Transverse colon (tissue), 4 donors: ENCODE data around the gene C19orf67. TPM values are rescaled to one million over a fixed set of nuclear protein-coding genes. Genes with fewer than 3 reads are reported as not detected.

Experiments used
- DNase-seq: peaks from one replicate; pipeline ENCODE4 v3.0.0-alpha.2; 2019
- H3K27ac ChIP-seq, 4 donors: fragments of 200-600 bp; sonication (generic); 2 replicates each; pipeline ENCODE4 v1.5.1; 2016 to 2018; ENCODE audit warnings: inconsistent platforms in 4 of 4
- H3K27me3 ChIP-seq: fragments of 200-600 bp; sonication (generic); 2 replicates; pipeline ENCODE4 v1.5.1; 2017; ENCODE audit warnings: inconsistent platforms
- H3K36me3 ChIP-seq, 4 donors: fragments of 200-600 bp; sonication (generic); 2 replicates each; pipeline ENCODE4 v1.5.1; 2017 to 2019; ENCODE audit warnings: inconsistent platforms in 4 of 4
- H3K4me1 ChIP-seq, 4 donors: fragments of 200-600 bp; sonication (generic); 2 replicates each; pipeline ENCODE4 v1.5.1; 2017 to 2020; ENCODE audit warnings: inconsistent platforms in 4 of 4
- H3K4me3 ChIP-seq, 4 donors: fragments of 200-600 bp; sonication (generic); 1 replicate in 1 of 4; 2 replicates in 3 of 4; pipeline versions ENCODE4 v1.5.1 to v1.6.1; 2017 to 2019; ENCODE audit warnings: inconsistent platforms in 4 of 4
- H3K9me3 ChIP-seq, 2 donors: fragments of 200-600 bp; sonication (generic); 2 replicates each; pipeline ENCODE4 v1.5.1; 2017 to 2019; ENCODE audit warnings: inconsistent platforms in 2 of 2
- EP300 ChIP-seq: sonication (generic); formaldehyde crosslinking; IDR thresholded peaks from one replicate; pipeline ENCODE4 v1.6.1; 2017; ENCODE audit warnings: antibody characterized with exemption, low read depth
- POLR2A ChIP-seq: fragments of 450-650 bp; IDR thresholded peaks from one replicate; pipeline ENCODE4 v1.6.1; 2016; ENCODE audit warnings: antibody characterized with exemption, mild to moderate bottlenecking, moderate library complexity
- POLR2AphosphoS5 ChIP-seq, 3 donors: sonication (generic); formaldehyde crosslinking; IDR thresholded peaks; one replicate each; pipeline ENCODE4 v1.6.1; 2016; ENCODE audit warnings: antibody characterized with exemption in 3 of 3
- WGBS, 2 donors: methylation state at CpG; one replicate each; pipeline ENCODE4 v1.1.5; 2018; ENCODE audit warnings: low coverage in 1 of 2; 5-methylcytosine and 5-hydroxymethylcytosine counted together
- in situ Hi-C, 4 donors: fragments of 200-750 bp; cut with MboI; loops; one replicate each; pipeline versions ENCODE4 v1.15.0 to v1.15.1; 2017; ENCODE audit warnings: low sequenced_read_pairs in 3 of 4, low pct_ligation_motif_present in 1 of 4, low pct_unique_long_range_greater_than_20kb in 1 of 4
- intact Hi-C: fragments of 100-400 bp; cut with DNase I; formaldehyde crosslinking; loops from one replicate; pipeline ENCODE4 v1.15.1; 2023; ENCODE audit warnings: low total_unique reads
- total RNA-seq, 4 donors: library from RNA; depleted of rRNA; stranded (reverse); fragments of >200 nt; gene quantifications; one replicate each; pipeline ENCODE4 v1.1.0, GENCODE V29; 2016
- TF ChIP-seq, protein P1 (sequence below), 5 experiments: fragments of 200-600 bp in 3 of 5; fragments of 450-650 bp in 2 of 5; sonication (generic) in 3 of 5; IDR thresholded peaks; 1 replicate in 2 of 5; 2 replicates in 3 of 5; pipeline ENCODE4 v1.5.1; 2016 to 2017; ENCODE audit warnings: antibody characterized with exemption in 5 of 5, inconsistent platforms in 3 of 5, mild to moderate bottlenecking in 2 of 5, moderate library complexity in 1 of 5

The C19orf67 gene
- total RNA-seq, 4 donors from 2014 or later = 0.64 to 1.1 TPM; not detected in 2

DNA sequence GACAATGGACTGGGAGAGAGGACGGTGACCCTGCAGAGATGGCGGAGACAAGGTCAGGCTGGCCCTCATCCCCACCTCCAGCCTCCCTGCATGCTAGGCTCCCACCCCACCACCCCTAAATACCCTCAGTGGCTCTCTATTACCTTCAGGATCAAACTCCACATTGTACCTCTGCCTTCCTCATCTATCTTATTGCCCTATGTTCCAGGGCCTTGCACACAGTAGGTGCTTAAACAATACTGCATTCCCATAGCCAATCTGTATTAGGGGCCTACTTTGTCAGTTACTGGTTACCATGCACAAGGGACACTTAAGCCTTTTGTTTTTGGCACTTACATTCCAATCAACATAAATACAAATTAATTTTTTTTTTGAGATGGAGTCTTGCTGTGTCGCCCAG is 30.2 kb downstream of the C19orf67 start:
- no peaks in the 10 kb centered on the region for H3K9me3 ChIP-seq
- TF ChIP-seq POLR2AphosphoS5 (IDR thresholded peaks at IDR 0.05) = no peak
- TF ChIP-seq POLR2A = no peak
- TF ChIP-seq, protein P1, sequence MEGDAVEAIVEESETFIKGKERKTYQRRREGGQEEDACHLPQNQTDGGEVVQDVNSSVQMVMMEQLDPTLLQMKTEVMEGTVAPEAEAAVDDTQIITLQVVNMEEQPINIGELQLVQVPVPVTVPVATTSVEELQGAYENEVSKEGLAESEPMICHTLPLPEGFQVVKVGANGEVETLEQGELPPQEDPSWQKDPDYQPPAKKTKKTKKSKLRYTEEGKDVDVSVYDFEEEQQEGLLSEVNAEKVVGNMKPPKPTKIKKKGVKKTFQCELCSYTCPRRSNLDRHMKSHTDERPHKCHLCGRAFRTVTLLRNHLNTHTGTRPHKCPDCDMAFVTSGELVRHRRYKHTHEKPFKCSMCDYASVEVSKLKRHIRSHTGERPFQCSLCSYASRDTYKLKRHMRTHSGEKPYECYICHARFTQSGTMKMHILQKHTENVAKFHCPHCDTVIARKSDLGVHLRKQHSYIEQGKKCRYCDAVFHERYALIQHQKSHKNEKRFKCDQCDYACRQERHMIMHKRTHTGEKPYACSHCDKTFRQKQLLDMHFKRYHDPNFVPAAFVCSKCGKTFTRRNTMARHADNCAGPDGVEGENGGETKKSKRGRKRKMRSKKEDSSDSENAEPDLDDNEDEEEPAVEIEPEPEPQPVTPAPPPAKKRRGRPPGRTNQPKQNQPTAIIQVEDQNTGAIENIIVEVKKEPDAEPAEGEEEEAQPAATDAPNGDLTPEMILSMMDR (IDR thresholded peaks at IDR 0.05) = no peak
- no peak for TF ChIP-seq EP300
- H3K27ac ChIP-seq = no peak overlapping the region
- WGBS, 2 donors = 96% methylated on average over 3 of the region's 3 CpGs; no CpG with 5 or more reads in 1 of the 2 donors
- H3K27me3 ChIP-seq = peaks cover 34% of the 10 kb centered on the region
- intact Hi-C loops (loop anchor here (5.0 kb wide), 1 partner anchor 847 kb away; no protein-coding TSS in a partner anchor), in situ Hi-C loops (loop anchor here (10.0 to 25.0 kb wide), 4 partner anchors 161 to 468 kb away; partner anchors contain the start of gene NANOS3 (in 1 of the 4))
- H3K4me1 ChIP-seq = peaks cover 0 to 16% (median 12%) of the 10 kb centered on the region in 4 donors
- H3K4me3 ChIP-seq = no peak overlapping the region
- H3K36me3 ChIP-seq = no peaks in the 10 kb centered on the region
- no peak for DNase-seq

DNA sequence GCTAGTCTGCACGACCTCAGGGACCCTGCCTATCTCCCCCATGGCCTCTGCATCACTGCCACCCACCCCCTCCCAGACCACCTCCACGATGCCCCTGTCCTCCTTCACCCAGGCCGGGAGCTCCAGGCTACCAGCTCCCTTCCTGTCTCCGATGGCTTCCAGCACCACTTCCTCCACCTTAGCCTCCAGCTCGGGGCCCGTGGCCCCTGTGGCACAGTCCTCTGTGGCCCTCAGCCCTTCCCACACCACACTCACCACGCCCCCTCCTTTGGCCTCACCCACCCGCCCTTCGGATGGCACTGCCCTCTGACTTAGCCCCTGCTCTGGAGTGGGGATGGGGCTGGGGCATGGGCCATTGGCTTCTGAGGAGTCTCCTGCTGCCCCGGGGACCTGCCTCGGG is 30.9 kb downstream of the C19orf67 start:
- DNase-seq = no peak
- intact Hi-C loops (loop anchor here (5.0 kb wide), 1 partner anchor 848 kb away; no protein-coding TSS in a partner anchor), in situ Hi-C loops (loop anchor here (10.0 to 25.0 kb wide), 4 partner anchors 160 to 467 kb away; partner anchors contain the start of gene NANOS3 (in 1 of the 4))
- Histone ChIP-seq H3K4me3 (no peak overlapping the region), H3K36me3 (no peaks in the 10 kb centered on the region), H3K27me3 (peaks cover 28% of the 10 kb centered on the region), H3K4me1 (peaks cover 0 to 16% (median 12%) of the 10 kb centered on the region in 4 donors), H3K9me3 (no peaks in the 10 kb centered on the region), H3K27ac (no peak overlapping the region)
- 63% methylated on average over 11 of the region's 11 CpGs; no CpG with 5 or more reads in 1 of the 2 donors for WGBS, 2 donors
- no peak for TF ChIP-seq EP300
- TF ChIP-seq POLR2A = no peak
- TF ChIP-seq, protein P1 (IDR thresholded peaks at IDR 0.05) = no peak
- TF ChIP-seq POLR2AphosphoS5 (IDR thresholded peaks at IDR 0.05) = no peak

DNA sequence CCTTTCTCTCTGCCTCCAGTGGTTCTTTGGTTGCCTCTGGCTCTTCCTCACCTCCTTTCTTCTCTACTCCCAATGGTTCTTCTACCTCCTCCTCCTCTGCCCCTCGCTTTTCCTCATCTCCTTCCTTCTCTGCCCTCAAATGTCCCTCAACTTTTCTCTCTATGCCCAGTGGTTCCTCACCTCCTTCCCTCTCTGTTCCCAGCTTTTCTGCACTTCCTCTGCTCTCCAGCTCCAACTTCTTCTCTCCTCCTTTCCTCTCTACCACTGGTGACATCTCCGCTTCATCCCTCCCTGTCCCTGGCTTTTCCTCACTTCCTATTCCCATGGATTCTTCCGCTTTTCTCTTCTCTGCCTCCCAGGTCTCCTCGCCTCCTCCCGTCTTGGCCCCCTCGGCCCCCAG is 31.5 kb downstream of the C19orf67 start:
- WGBS, 2 donors = 75 to 83% methylated on average over 1 to 6 of the region's 6 CpGs
- Histone ChIP-seq H3K27me3 (peaks cover 22% of the 10 kb centered on the region), H3K36me3 (no peaks in the 10 kb centered on the region), H3K4me1 (peaks cover 0 to 14% (median 12%) of the 10 kb centered on the region in 4 donors), H3K4me3 (no peak overlapping the region), H3K27ac (no peak overlapping the region), H3K9me3 (no peaks in the 10 kb centered on the region)
- no peak for DNase-seq
- intact Hi-C loops = no loop called here
- in situ Hi-C loops = loop anchor here (10.0 to 25.0 kb wide), 4 partner anchors 159 to 467 kb away; partner anchors contain the start of gene NANOS3 (in 1 of the 4)
- TF ChIP-seq, protein P1 (IDR thresholded peaks at IDR 0.05) = no peak
- TF ChIP-seq POLR2AphosphoS5 (IDR thresholded peaks at IDR 0.05) = no peak
- no peak for TF ChIP-seq POLR2A
- TF ChIP-seq EP300 = no peak

DNA sequence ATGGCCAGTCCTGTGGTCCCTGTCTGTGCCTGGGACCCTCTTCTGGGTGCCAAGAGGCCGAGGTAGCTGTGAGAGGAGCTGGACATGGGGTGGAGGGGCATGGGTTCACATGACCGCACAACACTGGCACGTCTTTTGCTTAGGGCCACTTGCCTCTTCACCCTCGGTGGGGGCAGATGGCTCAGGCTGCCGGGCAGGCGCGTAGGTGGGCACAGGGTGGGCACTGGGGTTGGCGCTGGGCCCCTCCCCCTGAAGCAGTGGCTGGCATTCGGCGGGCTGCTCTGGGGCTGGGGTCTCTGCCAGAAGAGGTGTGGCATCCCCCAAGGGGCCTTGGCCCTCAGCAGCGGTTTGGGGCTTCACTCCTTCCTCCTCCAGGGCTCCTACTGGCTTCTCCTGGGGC is 32.1 kb downstream of the C19orf67 start:
- intact Hi-C loops = no loop called here
- DNase-seq = no peak
- no peaks in the 10 kb centered on the region for H3K9me3 ChIP-seq
- H3K4me3 ChIP-seq = no peak overlapping the region
- 95% methylated on average over 11 of the region's 11 CpGs; no CpG with 5 or more reads in 1 of the 2 donors for WGBS, 2 donors
- in situ Hi-C loops = loop anchor here (10.0 to 25.0 kb wide), 4 partner anchors 159 to 466 kb away; partner anchors contain the start of gene NANOS3 (in 1 of the 4)
- TF ChIP-seq EP300 (no peak), POLR2A (no peak), POLR2AphosphoS5 (IDR thresholded peaks at IDR 0.05) (no peak)
- TF ChIP-seq, protein P1 (IDR thresholded peaks at IDR 0.05) = no peak
- peaks cover 0 to 10% (median 9%) of the 10 kb centered on the region in 4 donors for H3K4me1 ChIP-seq
- no peak overlapping the region for H3K27ac ChIP-seq
- no peaks in the 10 kb centered on the region for H3K36me3 ChIP-seq
- H3K27me3 ChIP-seq = peaks cover 16% of the 10 kb centered on the region
